IPS-11a (cell line): Measurements from ENCODE around the gene MYL6.
"Not testable (repeated sequence)": the region's sequence is repeated elsewhere in the genome, so short reads cannot be mapped to it uniquely, and the experiment has no call there.

Experiments used
- H3K4me3 ChIP-seq: one replicate; pipeline ENCODE4 v1.5.1; 2013; ENCODE audit warnings: low read depth, low read length, control low read depth

Gene MYL6

DNA sequence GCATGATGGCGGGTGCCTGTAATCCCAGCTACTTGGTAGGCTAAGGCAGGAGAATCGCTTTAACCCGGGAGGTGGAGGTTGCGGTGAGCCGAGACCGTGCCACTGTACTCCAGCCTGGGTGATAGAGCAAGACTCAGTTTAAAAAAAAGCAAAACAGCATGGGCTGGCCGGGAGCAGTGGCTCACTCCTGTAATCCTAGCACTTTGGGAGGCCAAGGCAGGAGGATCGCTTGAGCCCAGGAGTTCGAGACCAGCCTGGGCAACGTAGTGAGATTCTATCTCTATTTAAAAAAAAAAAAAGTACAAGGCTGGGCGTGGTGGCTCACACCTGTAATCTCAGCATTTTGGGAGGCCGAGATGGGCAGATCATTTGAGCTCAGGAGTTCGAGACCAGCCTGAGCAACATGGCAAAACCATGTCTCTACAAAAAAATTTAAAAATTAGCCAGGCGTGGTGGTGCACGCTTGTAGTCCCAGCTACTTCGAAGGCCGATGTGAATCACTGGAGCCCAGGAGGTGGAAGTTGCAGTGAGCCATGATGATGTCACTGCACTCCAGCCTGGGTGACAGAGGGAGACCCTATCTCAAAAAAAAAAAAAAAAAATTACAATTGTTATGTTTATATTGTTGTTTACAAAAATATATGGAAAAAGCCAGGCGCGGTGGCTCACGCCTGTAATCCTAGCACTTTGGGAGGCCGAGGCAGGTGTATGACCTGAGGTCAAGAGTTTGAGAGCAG is 1.5 kb upstream of the MYL6 start:
- not testable (repeated sequence) for H3K4me3 ChIP-seq

DNA sequence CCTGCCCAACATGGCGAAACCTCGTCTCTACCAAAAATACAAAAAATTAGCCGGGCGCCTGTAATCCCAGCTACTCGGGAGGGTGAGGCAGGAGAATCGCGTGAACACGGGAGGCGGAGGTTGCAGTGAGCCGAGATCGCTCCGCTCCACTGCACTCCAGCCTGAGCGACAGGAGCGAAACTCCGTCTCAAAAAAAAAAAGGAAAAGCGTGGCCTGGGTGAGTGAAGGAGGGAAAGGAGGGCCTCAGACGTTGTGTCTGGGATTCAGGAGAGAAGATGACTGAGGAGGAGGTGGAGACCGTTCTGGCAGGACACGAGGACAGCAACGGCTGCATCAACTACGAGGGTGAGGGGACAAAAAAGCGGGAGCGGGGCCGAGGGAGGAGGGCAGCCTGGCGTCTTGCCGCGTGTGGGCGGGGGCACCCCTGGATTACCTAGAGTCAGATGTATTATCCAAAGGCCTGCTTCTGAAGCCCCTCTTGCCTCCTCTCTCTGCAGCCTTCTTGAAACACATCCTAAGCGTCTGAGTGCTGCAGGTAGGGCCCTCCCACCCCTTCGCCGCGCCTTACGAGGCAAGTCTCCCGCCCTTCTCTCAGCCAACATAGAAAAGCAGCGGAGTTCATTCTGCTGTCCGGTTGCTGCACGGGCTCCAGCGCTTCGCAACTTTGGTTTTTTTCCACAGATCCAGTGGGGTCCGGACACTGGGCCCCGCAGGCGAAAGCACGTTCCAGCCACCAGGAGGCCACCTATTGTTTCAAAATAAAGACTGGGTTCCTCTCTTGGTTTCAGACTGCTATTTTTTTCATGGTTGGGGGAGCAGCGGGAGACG is 744 bp upstream of the MYL6 start:
- H3K4me3 ChIP-seq = peak overlapping the region; percentile 33

- H3K4me3 ChIP-seq = peak overlapping the region; percentile 99
These were observed 835 bp downstream of the MYL6 start for GRCh38 chr12:56158926-56159461.

DNA sequence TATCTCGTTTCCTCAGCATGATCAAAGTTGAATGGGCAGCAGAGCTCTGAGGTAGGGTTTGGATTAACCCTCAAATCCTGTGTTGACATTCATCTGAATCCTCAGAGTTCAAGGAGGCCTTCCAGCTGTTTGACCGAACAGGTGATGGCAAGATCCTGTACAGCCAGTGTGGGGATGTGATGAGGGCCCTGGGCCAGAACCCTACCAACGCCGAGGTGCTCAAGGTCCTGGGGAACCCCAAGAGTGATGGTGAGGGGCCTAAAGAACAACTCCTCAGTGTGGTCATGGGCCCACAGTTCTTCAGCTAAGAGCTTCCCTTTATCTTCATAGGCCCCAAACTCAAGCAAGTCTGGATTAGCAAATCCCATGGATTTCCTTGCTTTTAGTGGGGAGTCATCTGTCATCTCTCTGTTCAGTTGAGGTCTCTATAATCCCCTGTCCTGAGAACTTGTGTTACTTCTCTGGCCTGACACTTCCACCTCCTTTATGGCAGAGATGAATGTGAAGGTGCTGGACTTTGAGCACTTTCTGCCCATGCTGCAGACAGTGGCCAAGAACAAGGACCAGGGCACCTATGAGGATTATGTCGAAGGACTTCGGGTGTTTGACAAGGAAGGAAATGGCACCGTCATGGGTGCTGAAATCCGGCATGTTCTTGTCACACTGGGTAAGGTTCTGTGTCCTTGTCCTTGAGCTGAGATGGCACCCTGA is 1.5 kb downstream of the MYL6 start:
- peak overlapping the region; percentile 99 for H3K4me3 ChIP-seq

GRCh38 chr12:56160193-56160763 is 2.1 kb downstream of the MYL6 start:
- H3K4me3 ChIP-seq = peak overlapping the region; percentile 99

- H3K4me3 ChIP-seq = no peak overlapping the region
These were observed 2.9 kb downstream of the MYL6 start for GRCh38 chr12:56160894-56161689.

DNA sequence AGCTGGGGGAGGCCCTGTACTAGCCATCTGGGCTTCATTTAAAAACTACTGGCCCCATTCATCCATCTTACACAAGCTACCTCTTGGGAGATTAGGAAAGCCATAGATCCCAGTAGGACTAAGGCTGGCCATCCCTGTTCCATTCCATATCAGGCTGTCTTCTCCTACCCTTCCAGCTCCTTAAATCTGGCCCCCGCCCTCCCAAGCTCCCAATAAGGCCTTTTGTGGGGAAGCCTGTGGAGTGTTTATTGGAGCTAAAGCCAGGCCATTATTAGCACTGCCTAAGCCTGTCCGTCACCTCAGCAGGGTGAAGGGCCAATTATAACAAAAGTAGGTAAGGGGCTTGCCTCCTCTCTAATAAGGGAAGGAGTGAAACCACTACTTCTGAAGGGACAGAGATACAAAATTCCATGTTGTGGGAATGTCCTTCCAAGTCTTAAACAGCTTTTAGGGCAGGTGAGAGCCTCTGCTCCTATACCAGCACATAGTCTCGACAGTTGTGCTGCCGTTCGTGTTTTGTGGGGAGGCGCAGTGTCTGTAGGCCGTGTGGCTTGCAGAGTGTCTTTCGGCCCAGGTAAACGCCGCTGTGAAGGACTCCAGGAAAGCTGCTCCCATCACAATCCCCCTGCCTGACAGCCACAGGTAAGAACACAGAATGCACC is 3.7 kb downstream of the MYL6 start:
- H3K4me3 ChIP-seq = no peak overlapping the region

DNA sequence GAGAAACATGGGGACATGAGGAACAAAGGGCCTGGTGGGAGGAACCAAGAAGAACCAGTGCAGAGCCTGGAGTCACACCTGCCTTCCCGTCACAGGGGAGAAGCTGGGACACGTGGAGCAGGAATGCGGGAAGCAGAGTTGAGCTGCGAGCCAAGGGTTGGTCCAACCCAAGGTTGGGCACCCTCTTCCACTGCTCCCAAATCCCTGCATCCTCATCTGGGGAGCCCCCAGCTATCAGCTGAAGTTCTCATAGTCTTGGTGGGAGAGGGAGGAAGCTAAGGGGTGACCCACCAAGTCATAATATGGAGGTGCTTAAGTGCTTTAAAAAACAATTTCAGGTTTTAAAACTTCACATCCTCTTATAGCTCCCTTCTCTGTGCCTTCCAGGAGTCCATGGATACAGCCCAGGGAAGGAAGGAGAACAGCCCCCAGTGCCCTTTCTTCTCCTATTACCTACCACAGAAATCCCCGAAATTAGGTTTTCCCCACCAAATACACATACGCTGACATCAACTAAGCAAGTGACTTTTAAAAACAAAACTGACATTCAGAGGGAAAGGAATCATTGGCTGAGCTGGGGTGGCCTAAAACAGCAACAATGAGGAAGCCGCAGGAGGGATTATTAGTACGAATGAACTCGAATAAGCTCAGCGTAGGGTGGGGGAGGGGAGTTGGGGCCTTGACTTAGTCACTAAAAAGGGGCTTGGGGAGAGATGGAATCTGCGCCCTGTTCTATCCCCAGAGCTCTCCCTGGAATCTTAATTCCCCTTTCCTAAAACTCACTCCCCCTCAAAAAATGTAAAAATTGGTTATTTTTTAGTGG is 4.5 kb downstream of the MYL6 start:
- no peak overlapping the region for H3K4me3 ChIP-seq

DNA sequence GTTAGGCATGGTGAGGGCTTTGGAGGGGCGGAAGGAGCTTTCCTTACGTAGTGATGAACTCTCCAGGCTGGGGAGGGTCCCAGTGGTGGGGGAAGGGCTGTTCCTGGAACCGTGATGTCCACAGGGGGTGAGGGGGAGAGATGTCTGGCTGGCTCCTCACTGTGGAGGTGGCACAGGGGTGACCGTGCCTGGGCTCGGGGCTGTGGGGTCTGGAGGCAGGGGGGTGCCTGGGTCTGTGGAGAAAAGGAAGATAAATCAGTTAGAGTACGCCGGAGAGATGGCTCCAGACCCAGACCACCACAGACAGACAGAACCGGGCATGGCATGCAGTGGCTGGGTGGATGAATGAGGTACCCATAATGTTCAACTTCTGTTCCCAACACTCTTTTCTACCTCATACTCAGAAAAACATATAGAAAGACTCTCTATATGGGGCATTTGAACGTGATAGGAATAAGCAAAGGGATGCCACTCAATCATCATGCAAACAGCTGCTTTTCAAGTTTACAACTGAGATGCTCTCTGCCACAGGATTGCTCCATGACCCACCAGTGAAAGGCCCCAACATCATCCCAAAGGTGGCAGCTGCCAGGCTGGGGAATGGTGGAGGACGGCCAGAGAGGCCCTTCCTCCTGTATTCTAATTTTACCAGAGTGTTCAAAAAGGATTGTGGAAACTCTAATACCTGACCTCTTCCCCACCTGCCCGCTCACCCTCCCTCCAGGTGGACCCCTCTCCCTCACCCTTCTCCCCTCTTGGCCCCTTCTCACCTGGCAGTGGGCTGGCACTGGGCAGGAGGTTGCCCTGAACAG is 5.6 kb downstream of the MYL6 start:
- no peak overlapping the region for H3K4me3 ChIP-seq

DNA sequence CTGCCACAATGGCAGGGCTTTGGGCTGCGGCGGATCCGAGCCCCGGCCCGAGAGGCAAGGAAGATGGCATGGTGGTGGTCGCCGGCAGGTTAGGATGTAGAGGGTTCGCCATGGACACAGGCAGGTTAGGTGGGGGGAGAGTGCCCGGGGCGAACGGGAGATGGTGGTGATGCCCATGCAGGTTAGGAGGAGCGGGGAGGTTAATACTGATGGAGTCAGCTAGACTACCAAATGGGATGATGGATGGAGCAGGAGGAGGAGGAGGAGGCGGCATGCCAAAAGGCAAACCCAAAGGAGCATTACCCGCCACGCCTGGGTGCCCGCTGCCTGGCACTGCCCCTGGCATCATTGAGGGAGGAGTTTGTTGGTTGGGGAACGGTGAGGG is 6.2 kb downstream of the MYL6 start:
- no peak overlapping the region for H3K4me3 ChIP-seq

DNA sequence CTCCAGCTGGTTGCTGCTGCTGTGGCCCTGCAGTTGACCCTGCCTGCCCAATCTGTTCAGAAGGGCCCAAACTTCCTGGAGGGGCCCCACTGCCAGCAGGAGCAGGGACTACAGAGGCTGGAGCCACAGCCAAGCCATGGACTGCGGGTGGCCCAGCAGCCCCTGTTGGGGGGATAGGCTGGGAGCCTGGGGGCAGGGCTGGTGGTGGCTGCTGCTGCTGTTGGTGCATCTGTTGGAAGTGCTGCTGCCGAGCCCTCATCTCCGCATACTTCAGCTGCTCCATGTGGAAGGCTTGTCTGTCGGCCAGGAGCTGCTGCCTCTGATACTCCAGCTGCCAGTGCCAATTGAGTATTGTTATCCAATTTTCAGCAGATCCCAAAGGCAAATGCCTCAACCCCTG is 7.2 kb downstream of the MYL6 start:
- H3K4me3 ChIP-seq = no peak overlapping the region

DNA sequence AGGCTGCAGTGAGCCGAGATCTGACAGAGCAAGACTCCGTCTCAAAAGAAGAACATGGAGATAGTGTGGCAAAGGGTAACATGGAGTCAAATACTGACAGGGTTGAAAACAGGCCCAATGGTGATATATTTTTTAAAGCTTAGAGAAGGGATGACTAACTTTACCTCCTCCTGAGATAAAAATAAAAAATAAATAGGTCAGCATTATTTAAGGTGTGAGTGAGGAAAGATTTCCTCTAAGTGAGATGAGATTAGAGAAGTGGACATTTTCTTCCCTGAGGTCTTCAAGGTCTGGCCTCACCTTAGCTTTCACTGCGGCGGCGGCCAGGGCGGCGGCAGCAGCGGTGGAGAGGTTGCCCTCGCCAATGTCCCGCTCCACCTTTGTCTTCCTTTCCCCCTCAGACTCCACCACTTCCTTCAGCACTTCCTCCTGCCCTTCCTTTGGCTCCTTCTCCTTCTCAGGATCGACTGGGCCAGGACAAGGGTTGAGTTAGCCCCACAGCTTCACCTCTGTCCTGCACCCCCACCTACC is 11.1 kb downstream of the MYL6 start:
- no peak overlapping the region for H3K4me3 ChIP-seq

GRCh38 chr12:56172839-56173238 is 14.7 kb downstream of the MYL6 start:
- H3K4me3 ChIP-seq = no peak overlapping the region

- no peak overlapping the region for H3K4me3 ChIP-seq
These were observed 20.2 kb downstream of the MYL6 start for GRCh38 chr12:56178347-56178746.

GRCh38 chr12:56186957-56187356 is 28.8 kb downstream of the MYL6 start:
- no peak overlapping the region for H3K4me3 ChIP-seq

- H3K4me3 ChIP-seq = peak overlapping the region; percentile 94
These were observed 30.1 kb downstream of the MYL6 start for GRCh38 chr12:56188131-56188777.

- peak overlapping the region; percentile 94 for H3K4me3 ChIP-seq
These were observed 30.6 kb downstream of the MYL6 start for GRCh38 chr12:56188778-56189098.
